HG03571 (cell line): ENCODE data around the gene GATAD1.
"Not testable (repeated sequence)": the region's sequence is repeated elsewhere in the genome, so short reads cannot be mapped to it uniquely, and the experiment has no call there.

Source experiments
- ATAC-seq: cut with Tn5 transposase; IDR thresholded peaks from one replicate; pipeline ENCODE4 v1.9.1; 2021; ENCODE audit not compliant: unreplicated experiment

Gene GATAD1

DNA sequence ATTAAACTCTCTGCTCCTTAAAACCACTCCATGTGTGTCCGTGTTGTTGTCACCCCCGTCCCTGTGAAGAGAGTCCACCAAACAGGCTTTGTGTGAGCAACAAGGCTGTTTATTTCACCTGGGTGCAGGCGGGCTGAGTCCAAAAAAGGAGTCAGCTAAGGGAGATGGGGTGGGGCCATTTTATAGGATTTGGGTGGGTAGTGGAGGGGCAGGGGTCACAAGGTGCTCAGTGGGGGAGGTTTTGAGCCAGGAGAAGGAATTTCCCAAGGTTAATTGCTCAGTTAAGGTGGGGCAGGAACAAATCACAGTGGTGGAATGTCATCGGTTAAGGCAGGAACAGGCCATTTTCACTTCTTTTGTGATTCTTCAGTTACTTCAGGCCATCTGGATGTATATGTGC lies 31.9 kb downstream of the GATAD1 start:
- not testable (repeated sequence) for ATAC-seq

- not testable (repeated sequence) for ATAC-seq
Observed at GRCh38 chr7:92483624-92484023, 36.3 kb downstream of the GATAD1 start.

GRCh38 chr7:92484226-92484625 lies 36.9 kb downstream of the GATAD1 start:
- not testable (repeated sequence) for ATAC-seq

- ATAC-seq = no peak
Observed at GRCh38 chr7:92485267-92485892, 38.1 kb downstream of the GATAD1 start.

DNA sequence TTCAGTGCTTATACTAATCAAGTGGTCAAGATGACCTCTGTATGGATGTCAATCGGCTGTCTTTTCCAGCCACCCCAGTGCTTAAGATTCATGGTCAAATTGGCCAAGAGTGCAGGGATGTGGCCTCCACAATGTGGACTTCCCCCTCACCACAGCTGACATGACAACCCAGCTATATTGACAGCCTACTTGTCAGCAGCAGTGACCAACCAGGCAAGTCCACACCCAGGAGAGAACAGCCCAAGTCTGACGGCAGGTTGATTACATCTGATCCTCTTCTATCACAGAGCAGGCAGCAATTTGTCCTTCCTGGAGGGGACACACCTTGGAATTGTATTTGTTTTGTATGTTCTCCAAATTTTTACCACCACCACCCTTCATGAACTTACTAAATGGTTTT lies 38.7 kb downstream of the GATAD1 start:
- no peak for ATAC-seq

- no peak for ATAC-seq
Observed at GRCh38 chr7:92487804-92488203, 40.5 kb downstream of the GATAD1 start.

GRCh38 chr7:92489634-92490033 lies 42.4 kb downstream of the GATAD1 start:
- no peak for ATAC-seq

DNA sequence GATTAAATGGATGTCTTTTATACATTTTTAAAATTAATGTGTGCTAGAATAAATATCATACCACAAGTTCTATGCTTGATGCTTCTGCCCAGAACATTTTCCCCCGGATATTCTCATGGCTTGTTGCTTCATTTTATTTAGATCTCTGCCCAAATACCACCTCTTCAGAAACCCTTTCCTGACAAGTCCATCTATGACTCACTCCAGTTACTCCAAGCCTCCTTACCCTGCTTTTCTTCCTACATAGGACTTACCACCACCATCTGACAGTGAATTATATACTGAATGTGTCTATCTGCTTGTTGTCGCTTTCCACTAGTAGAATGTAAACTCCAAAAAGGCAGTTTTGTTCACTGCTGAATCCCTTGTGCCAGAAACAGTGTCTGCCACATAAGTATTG lies 49.6 kb downstream of the GATAD1 start:
- ATAC-seq = no peak

- ATAC-seq = no peak
Observed at GRCh38 chr7:92498557-92498956, 51.3 kb downstream of the GATAD1 start.

DNA sequence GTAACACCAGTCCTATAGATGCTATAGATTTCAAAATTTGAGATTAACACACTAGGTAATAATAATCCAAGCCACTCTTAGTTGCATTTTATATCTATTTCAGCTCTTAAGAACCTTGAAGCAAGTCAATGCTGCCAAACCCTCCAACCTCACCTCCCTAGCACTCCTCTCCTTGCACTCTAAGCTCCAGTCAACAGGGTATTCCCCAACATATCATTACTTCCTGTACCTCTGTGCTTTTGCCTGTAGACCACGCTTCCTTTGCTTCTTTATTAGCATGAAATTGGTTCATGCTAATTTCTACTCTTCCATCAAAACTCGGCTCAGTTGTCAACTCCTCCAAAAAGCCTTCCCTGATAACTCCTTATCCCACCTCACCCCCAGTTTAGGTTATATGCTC lies 56.5 kb downstream of the GATAD1 start:
- ATAC-seq = no peak

GRCh38 chr7:92504563-92504962 lies 57.3 kb downstream of the GATAD1 start:
- no peak for ATAC-seq

GRCh38 chr7:92506363-92506762 lies 59.1 kb downstream of the GATAD1 start:
- ATAC-seq = no peak

DNA sequence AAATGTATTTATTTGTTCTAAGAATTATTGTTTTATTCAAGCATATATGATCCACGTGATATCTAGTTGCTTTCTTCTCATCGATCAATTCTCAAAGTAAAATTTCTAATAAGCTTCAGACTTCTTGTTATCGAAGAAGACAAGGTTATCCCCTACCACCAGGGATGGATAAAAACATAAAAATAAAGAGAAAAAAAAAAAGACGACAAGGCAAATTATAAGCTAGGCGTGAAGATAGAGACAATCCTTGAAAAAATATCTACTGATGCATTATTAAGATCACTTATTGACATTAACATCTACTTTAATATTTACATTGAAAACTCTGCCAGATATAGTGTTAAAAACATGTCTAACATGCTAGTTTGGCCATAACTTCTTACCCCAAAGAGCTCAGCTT lies 61.7 kb downstream of the GATAD1 start:
- ATAC-seq = no peak
